SK-N-SH treated with all-trans-retinoic acid at 6 μM for 48 hours (cell line): ENCODE data around the gene IMMP2L.

Experiments used
- ATAC-seq: fragments of 200-7000 bp; cut with Tn5 transposase; 3 replicates; pipeline ENCODE4 v1.9.1; 2020; ENCODE audit warnings: mild to moderate bottlenecking, moderate library complexity
- ARNTL ChIP-seq: fragments of 450-650 bp; formaldehyde crosslinking; IDR thresholded peaks from 2 replicates; pipeline ENCODE4 v1.5.0; 2020; ENCODE audit warnings: low read depth, mild to moderate bottlenecking, moderate library complexity, borderline replicate concordance
- CSDC2 ChIP-seq: fragments of 250-450 bp; sonication (Bioruptor Pico); IDR thresholded peaks from 2 replicates; pipeline ENCODE4 v1.5.0; 2020; ENCODE audit warnings: mild to moderate bottlenecking, moderate library complexity
- ESRRG ChIP-seq: fragments of 250-450 bp; sonication (Bioruptor Pico); IDR thresholded peaks from 2 replicates; pipeline ENCODE4 v1.6.1; 2021; ENCODE audit warnings: mild to moderate bottlenecking
- GLIS3 ChIP-seq: fragments of 250-450 bp; sonication (Bioruptor Pico); IDR thresholded peaks from 2 replicates; pipeline ENCODE4 v1.5.0; 2020; ENCODE audit warnings: mild to moderate bottlenecking, moderate library complexity
- ISL1 ChIP-seq: fragments of 250-450 bp; sonication (Bioruptor Pico); IDR thresholded peaks from 2 replicates; pipeline ENCODE4 v2.1.2; 2022; ENCODE audit warnings: mild to moderate bottlenecking, moderate library complexity
- OSR1 ChIP-seq: fragments of 250-450 bp; sonication (Bioruptor Pico); IDR thresholded peaks from 2 replicates; pipeline ENCODE4 v1.8.0; 2022; ENCODE audit warnings: moderate library complexity, mild to moderate bottlenecking, inconsistent platforms
- RARB ChIP-seq: fragments of 250-450 bp; sonication (Bioruptor Pico); IDR thresholded peaks from 2 replicates; pipeline ENCODE4 v1.8.0; 2021; ENCODE audit warnings: mild to moderate bottlenecking, moderate library complexity
- TCF4 ChIP-seq: fragments of 250-450 bp; sonication (Bioruptor Pico); IDR thresholded peaks from 2 replicates; pipeline ENCODE4 v1.8.0; 2021; ENCODE audit warnings: mild to moderate bottlenecking, moderate library complexity, borderline replicate concordance
- TOX ChIP-seq: fragments of 250-450 bp; sonication (Bioruptor Pico); IDR thresholded peaks from 2 replicates; pipeline ENCODE4 v1.8.0; 2021; ENCODE audit warnings: mild to moderate bottlenecking, moderate library complexity, borderline replicate concordance
- ZC3H10 ChIP-seq: fragments of 250-450 bp; sonication (Bioruptor Pico); IDR thresholded peaks from 2 replicates; pipeline ENCODE4 v1.5.1; 2021; ENCODE audit warnings: mild to moderate bottlenecking, moderate library complexity
- ZFP3 ChIP-seq: fragments of 250-450 bp; sonication (Bioruptor Pico); IDR thresholded peaks from 2 replicates; pipeline ENCODE4 v1.5.0; 2020; ENCODE audit warnings: mild to moderate bottlenecking, moderate library complexity
- ZFP30 ChIP-seq: fragments of 450-650 bp; formaldehyde crosslinking; IDR thresholded peaks from 2 replicates; pipeline ENCODE4 v1.5.0; 2022; ENCODE audit warnings: mild to moderate bottlenecking, moderate library complexity
- ZNF70 ChIP-seq: fragments of 450-650 bp; formaldehyde crosslinking; IDR thresholded peaks from 2 replicates; pipeline ENCODE4 v1.5.0; 2020; ENCODE audit warnings: mild to moderate bottlenecking, moderate library complexity
- TF ChIP-seq, protein P1 (sequence below): fragments of 250-450 bp; sonication (Bioruptor Pico); IDR thresholded peaks from 2 replicates; pipeline ENCODE4 v1.5.0; 2020; ENCODE audit warnings: mild to moderate bottlenecking, moderate library complexity
- TF ChIP-seq, protein P2 (sequence below): fragments of 250-450 bp; sonication (Bioruptor Pico); IDR thresholded peaks from 2 replicates; pipeline ENCODE4 v1.5.1; 2021; ENCODE audit warnings: mild to moderate bottlenecking, moderate library complexity
- TF ChIP-seq, protein P3 (sequence below): fragments of 250-450 bp; sonication (Bioruptor Pico); IDR thresholded peaks from 2 replicates; pipeline ENCODE4 v1.5.1; 2020; ENCODE audit warnings: low read depth, mild to moderate bottlenecking, moderate library complexity
- TF ChIP-seq, protein P4 (sequence below): fragments of 250-450 bp; sonication (Bioruptor Pico); IDR thresholded peaks from 2 replicates; pipeline ENCODE4 v1.8.0; 2020; ENCODE audit warnings: mild to moderate bottlenecking, moderate library complexity, borderline replicate concordance
- TF ChIP-seq, protein P5 (sequence below): fragments of 250-450 bp; sonication (Bioruptor Pico); IDR thresholded peaks from 2 replicates; pipeline ENCODE4 v1.8.0; 2021; ENCODE audit warnings: low read depth, mild to moderate bottlenecking, moderate library complexity, borderline replicate concordance

The IMMP2L gene

DNA sequence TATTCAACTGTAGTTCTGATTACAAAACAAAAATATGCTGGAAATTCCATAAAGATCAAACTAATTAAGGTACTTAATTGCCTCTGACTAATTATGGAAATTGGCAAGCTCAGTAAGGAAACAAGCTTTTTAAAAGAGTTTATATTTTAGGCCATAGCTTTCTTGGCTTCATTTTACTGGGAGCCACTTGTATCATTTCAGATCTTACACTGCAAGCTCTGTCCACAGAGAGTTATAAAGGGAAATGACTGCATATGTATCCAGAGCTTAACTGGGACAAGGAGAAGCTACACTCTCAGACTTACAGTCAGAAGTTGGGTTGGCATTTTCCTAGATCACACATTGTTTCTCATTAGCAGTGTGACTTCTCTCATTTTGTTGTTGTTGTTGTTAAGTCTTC lies 379.0 kb downstream of the IMMP2L start:
- TF ChIP-seq TCF4 (CRISPR knock-in tag) = no peak
- no peak for ATAC-seq

DNA sequence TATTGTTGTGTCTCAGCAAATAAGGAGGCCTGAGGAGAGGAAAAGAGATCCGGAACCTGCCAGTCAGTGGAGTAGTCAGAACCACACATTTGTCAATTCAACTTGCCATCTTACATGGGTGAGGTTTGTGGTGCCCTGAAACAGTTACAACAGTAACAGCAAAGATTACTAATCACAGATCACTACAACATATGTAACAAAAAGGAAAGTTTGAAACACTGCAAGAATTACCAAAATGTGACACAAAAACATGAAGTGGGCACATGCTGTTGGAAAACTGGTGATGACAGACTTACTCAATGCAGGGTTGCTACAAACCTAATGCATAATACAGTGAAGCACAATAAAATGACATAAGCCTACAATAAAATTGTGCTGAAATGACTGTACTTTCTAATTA lies 382.0 kb downstream of the IMMP2L start:
- TF ChIP-seq, protein P1, sequence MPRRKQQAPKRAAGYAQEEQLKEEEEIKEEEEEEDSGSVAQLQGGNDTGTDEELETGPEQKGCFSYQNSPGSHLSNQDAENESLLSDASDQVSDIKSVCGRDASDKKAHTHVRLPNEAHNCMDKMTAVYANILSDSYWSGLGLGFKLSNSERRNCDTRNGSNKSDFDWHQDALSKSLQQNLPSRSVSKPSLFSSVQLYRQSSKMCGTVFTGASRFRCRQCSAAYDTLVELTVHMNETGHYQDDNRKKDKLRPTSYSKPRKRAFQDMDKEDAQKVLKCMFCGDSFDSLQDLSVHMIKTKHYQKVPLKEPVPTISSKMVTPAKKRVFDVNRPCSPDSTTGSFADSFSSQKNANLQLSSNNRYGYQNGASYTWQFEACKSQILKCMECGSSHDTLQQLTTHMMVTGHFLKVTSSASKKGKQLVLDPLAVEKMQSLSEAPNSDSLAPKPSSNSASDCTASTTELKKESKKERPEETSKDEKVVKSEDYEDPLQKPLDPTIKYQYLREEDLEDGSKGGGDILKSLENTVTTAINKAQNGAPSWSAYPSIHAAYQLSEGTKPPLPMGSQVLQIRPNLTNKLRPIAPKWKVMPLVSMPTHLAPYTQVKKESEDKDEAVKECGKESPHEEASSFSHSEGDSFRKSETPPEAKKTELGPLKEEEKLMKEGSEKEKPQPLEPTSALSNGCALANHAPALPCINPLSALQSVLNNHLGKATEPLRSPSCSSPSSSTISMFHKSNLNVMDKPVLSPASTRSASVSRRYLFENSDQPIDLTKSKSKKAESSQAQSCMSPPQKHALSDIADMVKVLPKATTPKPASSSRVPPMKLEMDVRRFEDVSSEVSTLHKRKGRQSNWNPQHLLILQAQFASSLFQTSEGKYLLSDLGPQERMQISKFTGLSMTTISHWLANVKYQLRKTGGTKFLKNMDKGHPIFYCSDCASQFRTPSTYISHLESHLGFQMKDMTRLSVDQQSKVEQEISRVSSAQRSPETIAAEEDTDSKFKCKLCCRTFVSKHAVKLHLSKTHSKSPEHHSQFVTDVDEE (CRISPR knock-in tag) = no peak
- TF ChIP-seq ZFP3 (CRISPR knock-in tag) (no peak), ZC3H10 (CRISPR knock-in tag) (no peak), ESRRG (no peak), ARNTL (CRISPR knock-in tag) (no peak), OSR1 (CRISPR knock-in tag) (no peak), CSDC2 (no peak), TCF4 (CRISPR knock-in tag) (no peak), ZFP30 (CRISPR knock-in tag) (no peak), ZNF70 (CRISPR knock-in tag) (no peak), GLIS3 (CRISPR knock-in tag) (no peak), ISL1 (CRISPR knock-in tag) (no peak), TOX (CRISPR knock-in tag) (no peak)
- TF ChIP-seq, protein P2, sequence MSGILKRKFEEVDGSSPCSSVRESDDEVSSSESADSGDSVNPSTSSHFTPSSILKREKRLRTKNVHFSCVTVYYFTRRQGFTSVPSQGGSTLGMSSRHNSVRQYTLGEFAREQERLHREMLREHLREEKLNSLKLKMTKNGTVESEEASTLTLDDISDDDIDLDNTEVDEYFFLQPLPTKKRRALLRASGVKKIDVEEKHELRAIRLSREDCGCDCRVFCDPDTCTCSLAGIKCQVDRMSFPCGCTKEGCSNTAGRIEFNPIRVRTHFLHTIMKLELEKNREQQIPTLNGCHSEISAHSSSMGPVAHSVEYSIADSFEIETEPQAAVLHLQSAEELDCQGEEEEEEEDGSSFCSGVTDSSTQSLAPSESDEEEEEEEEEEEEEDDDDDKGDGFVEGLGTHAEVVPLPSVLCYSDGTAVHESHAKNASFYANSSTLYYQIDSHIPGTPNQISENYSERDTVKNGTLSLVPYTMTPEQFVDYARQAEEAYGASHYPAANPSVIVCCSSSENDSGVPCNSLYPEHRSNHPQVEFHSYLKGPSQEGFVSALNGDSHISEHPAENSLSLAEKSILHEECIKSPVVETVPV (CRISPR knock-in tag) = no peak
- TF ChIP-seq, protein P3, sequence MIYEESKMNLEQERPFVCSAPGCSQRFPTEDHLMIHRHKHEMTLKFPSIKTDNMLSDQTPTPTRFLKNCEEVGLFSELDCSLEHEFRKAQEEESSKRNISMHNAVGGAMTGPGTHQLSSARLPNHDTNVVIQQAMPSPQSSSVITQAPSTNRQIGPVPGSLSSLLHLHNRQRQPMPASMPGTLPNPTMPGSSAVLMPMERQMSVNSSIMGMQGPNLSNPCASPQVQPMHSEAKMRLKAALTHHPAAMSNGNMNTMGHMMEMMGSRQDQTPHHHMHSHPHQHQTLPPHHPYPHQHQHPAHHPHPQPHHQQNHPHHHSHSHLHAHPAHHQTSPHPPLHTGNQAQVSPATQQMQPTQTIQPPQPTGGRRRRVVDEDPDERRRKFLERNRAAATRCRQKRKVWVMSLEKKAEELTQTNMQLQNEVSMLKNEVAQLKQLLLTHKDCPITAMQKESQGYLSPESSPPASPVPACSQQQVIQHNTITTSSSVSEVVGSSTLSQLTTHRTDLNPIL (CRISPR knock-in tag) = no peak
- TF ChIP-seq, protein P4, sequence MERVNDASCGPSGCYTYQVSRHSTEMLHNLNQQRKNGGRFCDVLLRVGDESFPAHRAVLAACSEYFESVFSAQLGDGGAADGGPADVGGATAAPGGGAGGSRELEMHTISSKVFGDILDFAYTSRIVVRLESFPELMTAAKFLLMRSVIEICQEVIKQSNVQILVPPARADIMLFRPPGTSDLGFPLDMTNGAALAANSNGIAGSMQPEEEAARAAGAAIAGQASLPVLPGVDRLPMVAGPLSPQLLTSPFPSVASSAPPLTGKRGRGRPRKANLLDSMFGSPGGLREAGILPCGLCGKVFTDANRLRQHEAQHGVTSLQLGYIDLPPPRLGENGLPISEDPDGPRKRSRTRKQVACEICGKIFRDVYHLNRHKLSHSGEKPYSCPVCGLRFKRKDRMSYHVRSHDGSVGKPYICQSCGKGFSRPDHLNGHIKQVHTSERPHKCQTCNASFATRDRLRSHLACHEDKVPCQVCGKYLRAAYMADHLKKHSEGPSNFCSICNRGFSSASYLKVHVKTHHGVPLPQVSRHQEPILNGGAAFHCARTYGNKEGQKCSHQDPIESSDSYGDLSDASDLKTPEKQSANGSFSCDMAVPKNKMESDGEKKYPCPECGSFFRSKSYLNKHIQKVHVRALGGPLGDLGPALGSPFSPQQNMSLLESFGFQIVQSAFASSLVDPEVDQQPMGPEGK (CRISPR knock-in tag) = no peak
- ATAC-seq = no peak

DNA sequence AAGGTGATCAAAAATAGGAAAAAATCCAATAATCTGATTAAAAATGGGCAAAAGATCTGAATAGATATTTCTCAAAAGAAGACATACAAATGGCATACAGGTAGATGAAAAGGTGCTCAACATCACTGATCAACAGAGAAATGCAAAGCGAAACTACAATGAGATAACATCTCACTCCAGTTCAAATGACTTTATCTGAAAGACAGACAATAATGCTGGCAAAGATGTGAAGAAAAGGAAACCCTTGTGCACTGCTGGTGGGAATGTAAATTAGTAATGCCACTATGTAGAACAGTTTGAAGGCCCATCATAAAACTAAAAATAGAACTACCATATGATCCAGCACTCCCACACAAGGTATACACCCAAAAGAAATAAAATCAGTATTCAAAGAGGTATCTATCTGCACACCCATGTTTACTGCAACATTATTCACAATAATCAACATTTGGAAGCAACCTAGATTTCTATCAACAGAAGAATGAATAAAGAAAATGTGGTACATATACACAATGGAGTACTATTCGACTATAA lies 386.3 kb downstream of the IMMP2L start:
- no peak for ATAC-seq
- TF ChIP-seq TCF4 (CRISPR knock-in tag) = no peak
- TF ChIP-seq, protein P1 (CRISPR knock-in tag) = no peak
- TF ChIP-seq, protein P3 (CRISPR knock-in tag) = no peak
- no peak for TF ChIP-seq ZFP30 (CRISPR knock-in tag)
- no peak for TF ChIP-seq ESRRG
- no peak for TF ChIP-seq OSR1 (CRISPR knock-in tag)
- TF ChIP-seq, protein P4 (CRISPR knock-in tag) = no peak
- TF ChIP-seq, protein P5, sequence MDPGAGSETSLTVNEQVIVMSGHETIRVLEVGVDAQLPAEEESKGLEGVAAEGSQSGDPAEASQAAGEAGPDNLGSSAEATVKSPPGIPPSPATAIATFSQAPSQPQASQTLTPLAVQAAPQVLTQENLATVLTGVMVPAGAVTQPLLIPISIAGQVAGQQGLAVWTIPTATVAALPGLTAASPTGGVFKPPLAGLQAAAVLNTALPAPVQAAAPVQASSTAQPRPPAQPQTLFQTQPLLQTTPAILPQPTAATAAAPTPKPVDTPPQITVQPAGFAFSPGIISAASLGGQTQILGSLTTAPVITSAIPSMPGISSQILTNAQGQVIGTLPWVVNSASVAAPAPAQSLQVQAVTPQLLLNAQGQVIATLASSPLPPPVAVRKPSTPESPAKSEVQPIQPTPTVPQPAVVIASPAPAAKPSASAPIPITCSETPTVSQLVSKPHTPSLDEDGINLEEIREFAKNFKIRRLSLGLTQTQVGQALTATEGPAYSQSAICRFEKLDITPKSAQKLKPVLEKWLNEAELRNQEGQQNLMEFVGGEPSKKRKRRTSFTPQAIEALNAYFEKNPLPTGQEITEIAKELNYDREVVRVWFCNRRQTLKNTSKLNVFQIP (CRISPR knock-in tag) = no peak
- TF ChIP-seq, protein P2 (CRISPR knock-in tag) = no peak
- no peak for TF ChIP-seq GLIS3 (CRISPR knock-in tag)
- TF ChIP-seq ZFP3 (CRISPR knock-in tag) = no peak
- no peak for TF ChIP-seq CSDC2
- TF ChIP-seq RARB (CRISPR knock-in tag) = no peak
- no peak for TF ChIP-seq TOX (CRISPR knock-in tag)
